ENCODE data around the gene WNT4.

WNT4 gene

DNA sequence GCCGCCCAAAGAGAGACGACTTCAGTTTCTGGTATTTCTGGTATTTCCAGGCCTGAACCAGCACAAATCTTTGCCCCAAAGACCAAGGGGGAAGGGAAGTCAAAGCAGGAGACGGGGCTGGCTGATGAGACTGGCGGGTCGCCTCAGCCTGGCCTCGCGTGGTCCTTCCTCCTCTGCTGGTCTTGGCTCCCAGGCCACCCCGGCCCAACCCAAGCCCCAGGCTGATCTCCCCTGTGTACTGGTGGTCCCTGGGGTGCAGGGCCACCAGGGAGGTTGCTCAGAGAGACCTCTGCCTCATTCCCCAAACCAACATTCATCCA lies 19.9 kb downstream of the WNT4 start:
- Histone ChIP-seq H3K79me2 (ENCODE audit: insufficient read depth, low read length) (no peaks in the 10 kb centered on the region), H2AFZ (ENCODE audit: low read length) (no peak overlapping the region), H3F3A (ENCODE audit: insufficient read depth, low read length) (no peaks in the 10 kb centered on the region), H3K4me1 (ENCODE audit: insufficient read depth, low read length, severe bottlenecking) (no peaks in the 10 kb centered on the region), H3K4me3 (ENCODE audit: low read depth, low read length, poor library complexity, severe bottlenecking) (no peak overlapping the region), H3K9me3 (ENCODE audit: low read length) (no peaks in the 10 kb centered on the region), H3K27me3 (ENCODE audit: insufficient read depth, low read length) (0 out of 2 replicates have a peak, but pooled peaks cover 10% of the 10 kb centered on the region), H3K4me2 (ENCODE audit: low read length) (no peak overlapping the region), H3K36me3 (ENCODE audit: insufficient read depth, low read length) (no peaks in the 10 kb centered on the region; the same call in 1 of the 2 replicates), H3K27ac (ENCODE audit: low read depth, low read length, poor library complexity, severe bottlenecking) (no peak overlapping the region), H3K9me2 (ENCODE audit: low read depth, low read length) (no peaks in the 10 kb centered on the region), H4K20me1 (ENCODE audit: insufficient read depth, low read length) (no peaks in the 10 kb centered on the region), H3K9ac (ENCODE audit: low read length) (no peak overlapping the region)
- TF ChIP-seq, protein P1, sequence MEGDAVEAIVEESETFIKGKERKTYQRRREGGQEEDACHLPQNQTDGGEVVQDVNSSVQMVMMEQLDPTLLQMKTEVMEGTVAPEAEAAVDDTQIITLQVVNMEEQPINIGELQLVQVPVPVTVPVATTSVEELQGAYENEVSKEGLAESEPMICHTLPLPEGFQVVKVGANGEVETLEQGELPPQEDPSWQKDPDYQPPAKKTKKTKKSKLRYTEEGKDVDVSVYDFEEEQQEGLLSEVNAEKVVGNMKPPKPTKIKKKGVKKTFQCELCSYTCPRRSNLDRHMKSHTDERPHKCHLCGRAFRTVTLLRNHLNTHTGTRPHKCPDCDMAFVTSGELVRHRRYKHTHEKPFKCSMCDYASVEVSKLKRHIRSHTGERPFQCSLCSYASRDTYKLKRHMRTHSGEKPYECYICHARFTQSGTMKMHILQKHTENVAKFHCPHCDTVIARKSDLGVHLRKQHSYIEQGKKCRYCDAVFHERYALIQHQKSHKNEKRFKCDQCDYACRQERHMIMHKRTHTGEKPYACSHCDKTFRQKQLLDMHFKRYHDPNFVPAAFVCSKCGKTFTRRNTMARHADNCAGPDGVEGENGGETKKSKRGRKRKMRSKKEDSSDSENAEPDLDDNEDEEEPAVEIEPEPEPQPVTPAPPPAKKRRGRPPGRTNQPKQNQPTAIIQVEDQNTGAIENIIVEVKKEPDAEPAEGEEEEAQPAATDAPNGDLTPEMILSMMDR (IDR thresholded peaks at IDR 0.05; ENCODE audit: low read length) = no peak
- no peak for TF ChIP-seq EZH2 (IDR thresholded peaks at IDR 0.05; ENCODE audit: borderline replicate concordance, low read length)

DNA sequence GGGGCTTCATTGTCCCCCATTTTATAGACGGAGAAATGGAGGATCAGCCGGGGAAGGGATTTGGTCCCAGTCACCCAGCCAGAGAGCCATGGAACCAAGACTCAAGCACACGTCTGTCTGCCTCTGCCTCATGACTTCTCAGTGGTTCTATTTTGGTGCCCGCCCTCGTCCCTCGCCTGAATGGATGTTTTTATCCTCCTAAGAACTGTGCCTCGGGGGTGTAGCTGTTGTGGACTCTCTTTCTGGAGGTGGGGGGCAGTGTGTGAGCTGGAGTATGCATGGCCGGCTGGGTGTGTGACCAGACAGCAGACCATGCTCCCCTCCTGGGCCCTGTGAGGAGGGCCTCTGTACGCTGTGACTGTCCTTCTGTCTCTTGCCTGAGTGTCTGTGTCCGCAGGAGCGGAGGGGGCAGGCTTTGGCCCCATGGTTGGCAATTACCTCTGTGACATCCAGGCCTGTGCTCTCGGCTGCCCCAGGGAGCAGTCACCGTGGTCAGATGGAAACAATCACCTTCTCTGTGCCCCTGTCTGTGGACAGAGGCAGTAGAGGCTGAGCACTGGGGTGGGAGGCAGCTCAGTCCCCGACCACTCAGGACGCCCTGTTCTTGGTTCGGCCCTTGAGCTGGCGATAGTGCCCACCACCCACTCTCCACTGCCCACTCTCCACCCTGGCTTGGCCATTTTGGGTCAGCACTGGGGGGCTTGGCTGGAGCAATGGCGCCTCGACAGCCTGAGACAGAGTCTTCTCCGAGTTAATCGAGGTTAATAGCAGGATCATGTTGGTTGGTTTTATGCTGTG lies 20.4 kb downstream of the WNT4 start:
- H3K27ac ChIP-seq (ENCODE audit: low read depth, low read length, poor library complexity, severe bottlenecking) = no peak overlapping the region
- no peaks in the 10 kb centered on the region for H3K9me2 ChIP-seq (ENCODE audit: low read depth, low read length)
- no peak overlapping the region for H3K4me2 ChIP-seq (ENCODE audit: low read length)
- no peaks in the 10 kb centered on the region for H3F3A ChIP-seq (ENCODE audit: insufficient read depth, low read length)
- TF ChIP-seq, protein P1 (IDR thresholded peaks at IDR 0.05; ENCODE audit: low read length) = no peak
- no peak for TF ChIP-seq EZH2 (IDR thresholded peaks at IDR 0.05; ENCODE audit: borderline replicate concordance, low read length)
- H3K36me3 ChIP-seq (ENCODE audit: insufficient read depth, low read length) = no peaks in the 10 kb centered on the region; the same call in 1 of the 2 replicates
- H3K4me1 ChIP-seq (ENCODE audit: insufficient read depth, low read length, severe bottlenecking) = peaks cover 3% of the 10 kb centered on the region
- no peak overlapping the region for H3K4me3 ChIP-seq (ENCODE audit: low read depth, low read length, poor library complexity, severe bottlenecking)
- no peak overlapping the region for H2AFZ ChIP-seq (ENCODE audit: low read length)
- H3K27me3 ChIP-seq (ENCODE audit: insufficient read depth, low read length) = 0 out of 2 replicates have a peak, but pooled peaks cover 4% of the 10 kb centered on the region
- H3K79me2 ChIP-seq (ENCODE audit: insufficient read depth, low read length) = no peaks in the 10 kb centered on the region
- no peaks in the 10 kb centered on the region for H4K20me1 ChIP-seq (ENCODE audit: insufficient read depth, low read length)
- no peaks in the 10 kb centered on the region for H3K9me3 ChIP-seq (ENCODE audit: low read length)
- H3K9ac ChIP-seq (ENCODE audit: low read length) = no peak overlapping the region

DNA sequence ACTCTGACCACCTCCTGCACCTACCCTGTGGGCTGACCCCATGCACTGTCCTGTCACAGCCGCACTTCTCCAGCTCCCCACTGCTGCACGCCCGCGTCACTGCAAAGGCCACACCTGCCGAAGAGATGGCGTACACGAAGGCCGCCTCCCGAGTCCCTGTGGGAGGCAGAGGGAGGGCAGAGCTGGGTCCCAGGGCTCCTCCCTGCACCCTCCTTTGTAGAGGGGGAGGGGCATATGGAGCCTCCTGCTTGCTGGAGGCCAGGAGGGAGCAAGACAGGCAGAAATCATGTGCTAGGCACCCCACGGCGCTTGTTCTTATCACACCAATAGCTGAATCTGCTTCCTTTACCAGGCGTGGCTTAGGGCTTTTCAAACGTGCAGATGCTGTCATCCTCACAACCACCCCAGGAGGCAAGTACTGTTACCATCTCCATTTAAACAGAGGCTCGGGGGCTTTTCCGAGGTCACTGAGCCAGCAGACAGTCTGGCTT lies 21.4 kb downstream of the WNT4 start:
- Histone ChIP-seq H3K27me3 (ENCODE audit: insufficient read depth, low read length) (0 out of 2 replicates have a peak, but pooled peaks cover 4% of the 10 kb centered on the region), H4K20me1 (ENCODE audit: insufficient read depth, low read length) (no peaks in the 10 kb centered on the region), H3K9ac (ENCODE audit: low read length) (no peak overlapping the region), H3K4me3 (ENCODE audit: low read depth, low read length, poor library complexity, severe bottlenecking) (no peak overlapping the region), H3K4me1 (ENCODE audit: insufficient read depth, low read length, severe bottlenecking) (peaks cover 4% of the 10 kb centered on the region), H3K9me3 (ENCODE audit: low read length) (no peaks in the 10 kb centered on the region), H3K79me2 (ENCODE audit: insufficient read depth, low read length) (no peaks in the 10 kb centered on the region), H3K36me3 (ENCODE audit: insufficient read depth, low read length) (no peaks in the 10 kb centered on the region; the same call in 1 of the 2 replicates), H3K4me2 (ENCODE audit: low read length) (no peak overlapping the region), H3K9me2 (ENCODE audit: low read depth, low read length) (no peaks in the 10 kb centered on the region), H2AFZ (ENCODE audit: low read length) (no peak overlapping the region), H3K27ac (ENCODE audit: low read depth, low read length, poor library complexity, severe bottlenecking) (no peak overlapping the region), H3F3A (ENCODE audit: insufficient read depth, low read length) (no peaks in the 10 kb centered on the region)
- no peak for TF ChIP-seq EZH2 (IDR thresholded peaks at IDR 0.05; ENCODE audit: borderline replicate concordance, low read length)
- TF ChIP-seq, protein P1 (IDR thresholded peaks at IDR 0.05; ENCODE audit: low read length) = no peak

Measured in OCI-LY1 (cell line).